Activated T-cell treated with anti-CD3 and anti-CD28 coated beads for 1 hour (primary cell): ENCODE data around the gene TEX28.
"Not testable (repeated sequence)": the region's sequence is repeated elsewhere in the genome, so short reads cannot be mapped to it uniquely, and the experiment has no call there.

Source experiments
- DNase-seq: peaks from one replicate; pipeline ENCODE4 v3.0.0-alpha.2; 2020; ENCODE audit warnings: low read depth

Gene TEX28

DNA sequence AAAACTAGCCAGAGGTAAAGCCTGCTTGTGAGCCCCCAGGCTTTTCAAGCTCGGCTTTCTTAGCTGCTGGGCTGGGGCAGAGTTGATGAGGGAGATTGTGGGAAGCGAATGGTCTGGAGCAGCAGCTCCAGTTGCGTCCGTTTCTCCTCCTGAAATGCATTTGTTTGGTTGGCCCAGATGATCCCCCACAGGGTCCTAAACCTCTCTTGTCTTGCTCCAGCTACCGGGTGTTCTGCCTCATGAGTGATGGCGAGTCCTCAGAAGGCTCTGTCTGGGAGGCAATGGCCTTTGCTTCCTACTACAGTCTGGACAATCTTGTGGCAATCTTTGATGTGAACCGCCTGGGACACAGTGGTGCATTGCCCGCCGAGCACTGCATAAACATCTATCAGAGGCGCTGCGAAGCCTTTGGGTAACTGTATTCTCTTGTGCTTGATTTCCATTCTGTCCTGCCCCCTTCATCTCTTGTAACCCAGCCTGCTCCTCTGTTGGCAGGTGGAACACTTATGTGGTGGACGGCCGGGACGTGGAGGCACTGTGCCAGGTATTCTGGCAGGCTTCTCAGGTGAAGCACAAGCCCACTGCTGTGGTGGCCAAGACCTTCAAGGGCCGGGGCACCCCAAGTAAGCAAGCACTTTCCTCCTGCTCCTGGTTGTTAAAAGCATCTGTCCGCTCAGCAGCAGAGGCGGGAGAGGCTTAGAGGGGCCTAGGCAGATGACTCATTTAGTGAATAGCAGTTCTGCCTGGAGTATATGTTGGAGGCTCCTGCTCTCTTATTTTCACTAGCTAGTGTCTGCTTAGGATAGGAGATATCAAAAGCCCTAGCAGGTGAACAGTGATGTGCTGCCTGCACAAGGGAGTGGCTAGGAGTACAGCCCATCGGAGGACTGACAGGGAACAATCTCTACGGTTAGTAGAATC is 16.0 kb upstream of the TEX28 start:
- DNase-seq = no peak

DNA sequence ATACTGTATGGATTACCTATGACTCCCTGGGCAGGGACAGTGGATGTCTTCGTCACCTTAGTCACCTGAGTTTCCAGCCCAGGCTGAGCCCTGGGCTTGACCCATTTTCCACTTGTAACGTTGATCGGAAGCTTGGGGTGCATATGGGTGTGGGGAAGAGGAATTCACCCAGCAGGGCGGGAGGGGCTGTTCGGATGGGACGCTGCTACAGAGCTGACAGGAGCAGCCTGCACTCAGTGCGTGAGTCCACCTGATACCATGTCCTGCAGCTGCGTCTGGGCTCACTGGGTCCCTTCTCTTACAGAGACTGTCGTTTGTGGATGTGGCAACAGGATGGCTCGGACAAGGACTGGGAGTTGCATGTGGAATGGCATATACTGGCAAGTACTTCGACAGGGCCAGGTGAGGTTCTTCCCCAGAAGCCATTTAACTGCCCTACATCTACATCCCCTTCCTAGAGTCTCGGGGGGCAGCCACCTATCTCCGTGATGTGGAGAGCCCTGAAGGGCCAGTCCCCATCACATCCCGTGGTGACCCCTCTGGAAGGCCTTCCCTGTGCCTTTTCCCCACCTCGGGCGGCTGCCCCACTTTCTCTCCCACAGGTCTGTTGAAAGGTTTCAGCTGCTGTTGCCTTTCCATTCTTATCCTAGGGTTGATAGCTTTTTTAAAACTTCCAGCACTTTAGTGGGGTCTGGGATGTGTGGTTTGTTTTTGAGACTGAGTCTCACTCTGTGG is 14.3 kb upstream of the TEX28 start:
- no peak for DNase-seq

- DNase-seq = peak; percentile 68
These were observed 13.4 kb upstream of the TEX28 start for GRCh38 chrX:154308108-154308946.

GRCh38 chrX:154307202-154307601 is 12.3 kb upstream of the TEX28 start:
- no peak for DNase-seq

DNA sequence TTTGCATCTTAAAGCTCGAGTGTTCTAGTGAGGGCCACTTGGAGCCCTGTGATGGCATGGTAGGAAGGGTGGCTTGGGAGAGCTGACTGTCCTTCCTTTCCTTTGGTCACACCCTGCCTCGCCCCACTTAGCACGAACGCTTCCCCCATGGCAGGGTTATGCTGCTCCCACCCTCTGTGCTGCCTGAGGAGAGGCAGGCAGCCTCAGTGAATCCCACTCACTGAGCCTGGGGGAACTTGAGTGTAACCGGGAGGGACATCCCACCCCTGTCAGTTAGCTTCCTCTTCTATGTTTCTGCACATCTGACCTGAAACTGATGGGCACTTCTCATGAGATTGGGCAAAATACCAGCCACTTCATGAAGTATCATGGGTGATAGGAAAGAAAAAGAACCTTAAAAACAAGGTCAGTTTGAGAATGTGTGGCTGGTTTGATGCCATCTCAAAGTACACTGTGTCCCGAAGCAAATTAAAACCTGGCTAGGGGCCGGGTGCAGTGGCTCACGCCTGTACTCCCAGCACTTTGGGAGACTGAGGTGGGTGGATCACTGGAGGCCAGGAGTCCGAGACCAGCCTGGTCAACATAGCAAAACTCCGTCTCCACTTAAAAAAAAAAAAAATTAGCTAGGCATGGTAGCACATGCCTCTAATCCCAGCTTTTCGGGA is 10.7 kb upstream of the TEX28 start:
- no peak for DNase-seq

DNA sequence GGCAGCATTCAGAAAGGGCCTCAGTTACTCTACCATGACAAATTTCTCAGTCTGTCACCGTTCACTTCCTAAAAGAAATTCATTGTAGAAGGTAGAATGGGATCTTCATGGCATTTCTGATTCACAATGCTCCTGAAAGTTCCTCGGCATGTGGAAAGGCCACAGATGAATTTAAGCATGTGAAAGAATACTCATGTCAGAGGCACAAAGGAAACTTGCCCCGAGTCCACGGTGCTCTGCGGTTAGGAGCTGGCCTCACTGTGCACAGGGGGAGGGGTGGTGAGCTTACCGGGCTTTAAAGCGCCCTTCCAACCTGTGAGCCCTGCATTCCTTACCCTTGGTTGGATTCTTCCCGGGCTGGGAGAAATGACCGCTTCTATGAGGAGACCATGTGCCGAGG is 9.9 kb upstream of the TEX28 start:
- DNase-seq = no peak

GRCh38 chrX:154303476-154303875 is 8.6 kb upstream of the TEX28 start:
- no peak for DNase-seq

GRCh38 chrX:154302998-154303397 is 8.1 kb upstream of the TEX28 start:
- not testable (repeated sequence) for DNase-seq

- DNase-seq = no peak
These were observed 5.9 kb upstream of the TEX28 start for GRCh38 chrX:154300816-154301215.

- no peak for DNase-seq
These were observed 3.4 kb upstream of the TEX28 start for GRCh38 chrX:154298312-154298711.

DNA sequence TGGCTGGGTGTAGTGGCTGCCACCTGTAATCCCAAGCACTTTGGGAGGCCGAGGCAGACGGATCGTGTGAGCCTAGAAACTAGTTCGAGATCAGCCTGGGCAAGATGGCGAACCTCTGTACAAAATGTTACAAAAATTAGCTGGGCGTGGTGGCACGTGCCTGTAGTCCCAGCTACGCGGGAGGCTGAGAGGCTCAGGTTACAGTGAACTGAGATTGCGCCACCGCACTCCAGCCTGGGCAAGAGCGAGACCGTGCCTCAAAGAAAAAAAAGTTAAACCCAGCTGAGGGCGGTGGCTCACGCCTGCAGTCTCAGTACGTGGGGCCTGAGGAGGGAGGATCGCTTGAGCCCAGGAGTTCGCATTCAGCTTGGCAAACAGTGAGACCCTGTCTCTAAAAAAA is 1.8 kb upstream of the TEX28 start:
- DNase-seq = no peak

GRCh38 chrX:154295664-154296310 is 863 bp upstream of the TEX28 start, which contains the start of gene TKTL1:
Gene TKTL1 (plus strand): TSS chrX:154295795. CDS start chrX:154295860, 65 bp downstream.
- DNase-seq = no peak

DNA sequence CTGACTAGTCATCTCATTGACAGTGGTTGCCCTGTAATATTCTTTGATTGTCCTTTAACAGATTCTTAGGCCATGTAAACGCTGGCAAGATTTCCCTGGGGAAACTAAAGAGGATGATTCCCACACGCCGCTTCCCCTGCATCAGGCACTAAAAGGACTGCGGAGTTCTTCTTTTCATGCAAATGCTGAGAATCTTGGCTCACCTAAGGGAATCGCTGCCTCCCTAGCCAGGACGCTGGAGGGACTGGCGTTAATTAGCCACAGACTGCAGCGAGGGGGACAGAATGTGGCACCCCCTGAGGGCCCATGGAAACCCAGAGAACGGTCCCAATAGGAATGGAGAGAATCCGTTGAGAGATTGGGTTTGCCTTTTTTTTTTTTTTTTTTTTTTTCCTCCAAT is 8.5 kb downstream of the TEX28 start:
- not testable (repeated sequence) for DNase-seq

GRCh38 chrX:154284489-154285338 is 10.2 kb downstream of the TEX28 start:
- DNase-seq = not testable (repeated sequence)

DNA sequence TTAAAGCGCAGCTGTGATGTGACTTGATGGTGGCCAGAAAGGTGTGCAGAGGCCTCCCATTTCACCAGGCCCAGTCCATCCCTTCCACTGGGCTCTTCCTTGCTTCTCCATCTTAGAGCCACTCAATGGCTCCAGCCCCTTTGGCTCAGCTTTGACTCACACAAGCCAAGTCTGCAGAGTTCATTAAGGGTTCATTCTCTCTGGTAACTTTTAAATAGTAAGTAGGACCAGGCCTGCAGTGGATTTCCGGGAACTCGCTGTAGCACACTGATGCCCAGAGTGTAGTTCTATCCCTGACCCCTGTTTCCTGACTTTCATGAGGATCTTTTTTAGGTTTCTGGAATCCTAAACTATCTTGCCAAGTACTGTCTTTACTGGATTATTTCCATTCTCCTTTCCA is 25.7 kb downstream of the TEX28 start:
- not testable (repeated sequence) for DNase-seq

DNA sequence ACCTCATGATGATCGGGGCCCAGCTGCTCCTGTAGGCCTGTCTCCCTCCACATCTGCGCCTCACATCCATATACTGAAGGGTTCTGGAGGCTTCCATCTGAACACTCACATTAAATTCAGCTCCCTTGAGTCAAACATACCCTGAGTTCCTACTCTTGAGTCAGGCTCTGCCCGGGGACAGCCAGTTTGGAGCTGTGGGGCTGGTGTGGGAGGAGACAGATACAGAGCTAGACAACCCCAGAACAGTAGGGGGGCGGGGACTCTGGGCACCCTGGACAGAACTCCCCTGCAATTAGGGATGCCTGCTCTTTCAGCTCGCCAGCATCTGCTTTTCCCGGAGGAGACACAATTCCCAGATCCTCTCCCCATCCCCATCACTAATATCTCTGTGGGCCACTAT is 31.9 kb downstream of the TEX28 start:
- DNase-seq = not testable (repeated sequence)

DNA sequence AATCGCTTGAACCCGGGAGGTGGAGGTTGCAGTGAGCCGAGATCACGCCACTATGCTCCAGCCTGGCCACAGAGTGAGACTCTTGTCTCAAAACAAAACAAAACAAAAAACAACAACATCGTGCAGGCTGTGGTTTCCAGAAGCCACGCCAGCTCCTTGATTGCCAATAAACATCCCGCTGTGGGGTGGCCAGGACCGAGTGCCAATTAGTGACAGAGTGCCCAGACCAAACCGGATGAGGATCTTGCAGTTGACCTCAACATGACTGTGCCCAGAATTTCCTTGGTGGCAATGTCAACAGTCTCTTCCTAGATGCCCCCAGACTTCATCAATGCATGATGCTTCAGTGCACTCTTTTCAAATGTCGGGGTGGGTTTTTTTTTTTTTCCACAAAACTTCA is 36.2 kb downstream of the TEX28 start:
- DNase-seq = not testable (repeated sequence)

- not testable (repeated sequence) for DNase-seq
These were observed 37.6 kb downstream of the TEX28 start, which contains the start of gene OPN1MW3 for GRCh38 chrX:154257282-154257681. Gene OPN1MW3 (plus strand): TSS chrX:154257582. CDS start chrX:154257620, 38 bp downstream.

- not testable (repeated sequence) for DNase-seq
These were observed 46.8 kb downstream of the TEX28 start for GRCh38 chrX:154248076-154248475.
